GM18870 (cell line): ENCODE measurements around the gene LRCH4.
"Not testable (repeated sequence)": the region's sequence is repeated elsewhere in the genome, so short reads cannot be mapped to it uniquely, and the experiment has no call there.

ENCODE experiments used
- ATAC-seq: cut with Tn5 transposase; IDR thresholded peaks from one replicate; pipeline ENCODE4 v1.9.1; 2021; ENCODE audit warnings: moderate library complexity; ENCODE audit not compliant: unreplicated experiment

Gene LRCH4

GRCh38 chr7:100568896-100569844 is 16.8 kb downstream of the LRCH4 start:
- no peak for ATAC-seq

DNA sequence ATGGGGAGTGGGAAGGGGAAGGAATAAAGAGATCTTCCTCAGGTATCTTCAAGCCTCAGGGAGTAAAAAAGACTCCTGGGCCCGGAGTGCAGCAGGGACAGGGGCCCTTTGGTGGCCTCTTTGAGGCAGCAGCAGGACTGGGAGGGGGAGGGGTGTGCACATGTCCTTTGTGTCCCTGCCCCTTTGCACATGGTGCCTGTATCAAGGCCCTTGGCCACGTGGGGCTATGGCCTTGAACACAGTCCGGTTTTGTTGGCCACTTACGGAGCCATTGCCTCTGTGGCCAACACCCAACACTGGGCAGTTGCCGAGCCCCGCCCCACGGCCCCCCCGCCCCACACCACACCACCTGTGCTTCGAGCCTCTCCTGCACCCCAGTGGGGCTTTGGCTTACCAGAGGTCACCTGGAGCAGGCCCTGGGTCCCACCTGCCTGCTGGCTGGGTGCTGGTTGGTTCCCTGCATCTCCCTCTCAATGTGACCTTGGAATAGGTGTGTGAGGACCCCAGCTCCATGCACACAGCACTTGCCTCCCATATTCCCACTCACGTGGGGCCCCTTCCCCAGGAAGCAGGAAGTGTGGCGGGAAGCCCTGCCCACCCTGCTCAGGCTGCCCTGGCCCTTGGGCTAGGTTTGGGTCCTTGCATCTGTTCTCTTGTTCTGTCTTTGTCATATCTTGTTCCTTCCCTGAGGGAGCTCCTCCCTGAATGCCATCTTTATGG is 17.6 kb downstream of the LRCH4 start:
- ATAC-seq = no peak

- no peak for ATAC-seq
Observed at GRCh38 chr7:100567751-100568175, 18.2 kb downstream of the LRCH4 start.

DNA sequence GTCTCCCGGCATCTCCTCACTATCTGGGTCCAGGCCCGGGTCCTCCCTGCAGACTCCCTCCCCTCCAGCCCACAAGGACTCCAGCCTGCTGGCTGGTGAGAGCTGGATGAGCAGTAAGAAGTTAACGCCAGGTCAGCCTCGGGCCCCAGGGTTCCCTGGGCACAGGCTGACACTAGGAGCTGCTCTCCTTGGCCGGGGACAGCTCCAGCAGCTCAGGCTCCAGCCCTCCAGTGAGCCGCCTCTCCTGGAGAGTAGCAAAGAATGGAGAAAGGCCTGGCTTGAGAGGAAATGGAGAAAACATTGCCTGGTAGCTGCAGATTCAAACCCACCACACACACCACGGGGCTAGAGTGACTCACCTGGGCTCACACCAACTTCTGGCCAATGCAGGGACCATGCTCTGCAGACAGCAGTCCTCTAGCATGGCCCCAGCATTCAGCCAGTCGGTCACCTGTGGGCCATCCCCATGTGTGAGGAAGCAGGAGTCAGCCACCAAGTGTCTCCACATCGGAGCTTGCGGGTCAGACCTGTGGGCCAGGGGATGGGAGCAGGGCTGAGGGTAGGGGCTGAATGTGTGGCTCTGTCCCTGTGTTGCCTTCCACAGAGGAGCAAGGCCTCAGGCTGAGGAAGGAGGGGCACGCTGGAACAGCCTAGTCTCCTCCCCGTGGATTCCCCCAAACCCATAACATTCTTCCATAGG is 18.7 kb downstream of the LRCH4 start:
- ATAC-seq = no peak

DNA sequence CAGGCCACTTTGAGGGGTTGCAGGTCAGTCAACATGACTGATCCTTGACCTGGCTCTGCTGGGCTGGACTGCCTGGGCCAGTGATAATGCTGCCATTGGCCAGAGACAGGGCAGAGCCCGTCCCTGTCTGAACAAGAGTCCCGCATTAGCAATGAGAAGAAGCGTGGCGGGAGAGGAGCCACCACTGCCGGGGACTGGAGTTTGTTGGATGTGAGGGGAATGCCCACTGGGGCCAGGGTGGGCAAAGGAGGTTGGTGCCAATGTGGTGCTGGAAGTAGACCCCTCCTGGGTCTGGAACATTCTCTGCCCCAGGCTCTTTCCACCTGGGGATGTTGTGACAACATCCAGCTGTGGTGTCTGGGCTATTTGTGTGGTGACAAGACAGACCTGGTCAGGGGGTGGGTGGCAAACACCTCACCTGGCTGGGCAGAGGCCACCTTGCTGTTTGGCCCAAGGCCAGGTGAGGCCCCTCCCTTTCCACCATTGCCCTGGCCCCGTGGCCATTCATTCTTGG is 19.9 kb downstream of the LRCH4 start:
- no peak for ATAC-seq

DNA sequence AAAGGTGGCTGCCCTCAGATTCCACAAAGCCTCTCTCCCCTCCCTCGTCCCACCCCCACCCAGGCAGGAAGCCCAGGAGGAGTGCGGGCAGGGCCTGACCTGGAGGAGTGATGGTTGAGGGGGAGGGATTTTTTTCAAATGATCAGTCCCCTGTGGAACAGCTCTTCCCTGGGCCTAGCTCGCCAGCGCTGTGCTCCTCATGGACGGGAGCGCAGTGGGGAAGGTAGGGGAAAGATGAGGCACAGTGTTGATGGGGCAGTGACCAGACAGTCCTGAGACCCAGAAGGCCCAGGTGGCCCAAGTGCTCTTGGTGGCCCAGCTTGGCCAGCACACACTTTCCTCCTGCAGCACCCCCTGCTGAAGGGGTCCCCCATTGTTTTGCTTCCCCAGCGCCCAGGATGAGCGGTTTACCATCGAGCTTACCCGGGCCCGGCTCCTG is 20.8 kb downstream of the LRCH4 start:
- ATAC-seq = no peak

- not testable (repeated sequence) for ATAC-seq
Observed at GRCh38 chr7:100564405-100564804, 21.5 kb downstream of the LRCH4 start.

GRCh38 chr7:100563809-100564400 is 22.0 kb downstream of the LRCH4 start:
- ATAC-seq = no peak

- no peak for ATAC-seq
Observed at GRCh38 chr7:100563100-100563564, 22.8 kb downstream of the LRCH4 start.

DNA sequence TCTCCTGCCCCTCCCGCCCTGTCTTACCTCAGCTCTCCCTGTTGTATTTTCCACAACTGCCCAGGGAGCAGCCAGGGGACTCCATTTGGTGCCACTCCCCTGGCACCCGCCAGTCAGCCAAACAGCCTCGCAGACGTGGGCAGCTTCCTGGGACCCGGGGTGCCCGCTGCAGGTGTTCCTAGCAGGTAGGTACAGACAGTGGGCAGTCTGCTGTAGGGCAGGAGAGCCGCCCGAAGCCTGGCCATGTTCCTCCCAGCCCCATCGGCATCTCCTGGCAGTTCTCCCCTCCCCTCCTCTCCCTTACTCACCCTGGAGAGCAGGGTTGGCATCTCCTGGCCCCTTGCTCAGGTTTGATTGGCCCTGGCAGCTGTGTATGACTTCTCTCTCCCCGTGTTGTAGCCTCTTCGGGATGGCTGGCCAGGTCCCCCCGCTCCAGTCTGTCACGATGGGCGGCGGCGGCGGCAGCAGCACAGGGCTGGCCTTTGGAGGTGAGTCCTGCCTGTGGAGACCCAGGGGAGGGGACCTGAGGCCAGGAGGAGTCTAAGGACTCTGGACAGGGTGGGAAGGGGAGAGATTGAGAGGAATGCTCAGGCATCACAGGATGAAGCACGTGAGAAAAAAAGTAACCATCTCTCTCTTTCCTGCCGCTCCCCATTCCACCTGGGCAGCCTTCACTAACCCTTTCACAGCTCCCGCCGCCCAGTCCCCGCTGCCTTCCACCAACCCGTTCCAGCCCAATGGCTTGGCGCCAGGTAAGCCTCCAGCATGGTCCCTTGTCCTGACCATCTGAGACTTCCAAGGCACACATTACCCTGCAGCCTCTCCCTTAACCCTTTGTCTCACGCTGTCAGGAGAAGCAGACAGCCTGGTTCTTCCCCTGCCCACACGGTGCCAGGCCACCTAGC is 23.5 kb downstream of the LRCH4 start:
- no peak for ATAC-seq

GRCh38 chr7:100561491-100562194 is 24.3 kb downstream of the LRCH4 start:
- no peak for ATAC-seq

GRCh38 chr7:100559127-100559526 is 26.8 kb downstream of the LRCH4 start:
- ATAC-seq = no peak

- no peak for ATAC-seq
Observed at GRCh38 chr7:100556541-100556940, 29.4 kb downstream of the LRCH4 start.

DNA sequence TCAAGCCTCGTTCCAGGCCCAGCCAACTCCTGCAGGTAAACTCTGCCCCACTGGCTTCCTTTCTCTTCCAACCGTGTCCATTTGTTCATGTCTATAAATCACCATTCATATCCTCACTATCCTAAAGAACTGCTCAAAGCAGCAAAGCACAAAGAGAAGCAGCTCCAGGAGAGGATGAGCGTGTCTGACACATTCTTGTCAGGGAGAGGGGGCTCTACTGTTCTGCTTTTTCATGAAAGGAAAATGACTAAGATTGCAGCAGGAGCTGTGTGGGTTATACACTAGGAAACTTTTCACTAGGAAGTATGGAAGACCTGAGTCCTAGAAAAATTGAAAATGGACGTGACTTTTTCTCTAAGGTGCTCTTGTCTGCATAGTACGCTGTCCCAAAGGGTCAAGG is 30.2 kb downstream of the LRCH4 start:
- no peak for ATAC-seq

DNA sequence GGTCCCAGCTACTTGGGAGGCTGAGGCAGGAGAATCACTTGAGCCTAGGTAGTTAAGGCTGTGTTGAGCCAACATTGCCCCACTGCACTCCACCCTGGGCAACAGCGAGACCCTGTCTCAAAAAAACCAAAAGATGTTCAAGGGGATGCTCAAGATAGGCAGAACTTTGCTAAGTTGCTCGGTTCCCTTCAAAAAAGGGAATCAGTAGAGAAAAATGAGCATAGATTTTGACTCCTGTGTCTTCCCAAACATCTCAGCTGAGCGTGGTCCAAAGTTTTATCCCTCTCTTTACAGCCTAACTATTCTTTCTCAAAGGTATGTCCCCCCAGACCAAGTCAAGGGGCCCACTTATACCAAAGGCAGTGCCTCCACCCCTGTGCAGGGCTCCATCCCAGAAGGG is 32.9 kb downstream of the LRCH4 start:
- ATAC-seq = no peak

- no peak for ATAC-seq
Observed at GRCh38 chr7:100552532-100552931, 33.4 kb downstream of the LRCH4 start.

- not testable (repeated sequence) for ATAC-seq
Observed at GRCh38 chr7:100548446-100548845, 37.5 kb downstream of the LRCH4 start.

DNA sequence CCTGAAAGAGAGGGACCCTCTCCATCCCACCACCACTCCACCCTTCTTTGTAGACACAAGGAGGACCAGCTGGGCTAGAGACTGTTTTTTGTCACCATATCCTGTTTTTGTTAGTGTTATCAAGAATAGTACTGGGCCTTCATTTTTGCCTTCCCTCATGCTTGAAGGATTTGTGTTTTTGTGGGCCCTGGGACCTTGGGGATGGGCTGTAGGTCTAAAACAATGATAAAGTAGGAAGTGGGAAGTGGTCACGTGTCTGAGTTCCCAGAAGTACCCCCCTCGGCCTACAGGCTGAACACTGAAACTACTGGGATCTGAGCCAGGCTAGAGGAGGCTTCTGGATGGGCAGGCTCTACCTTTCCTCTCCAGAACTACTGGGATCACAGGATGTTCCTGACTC is 38.1 kb downstream of the LRCH4 start:
- ATAC-seq = no peak
